Tibial nerve (tissue), 4 donors: Measurements from ENCODE around the gene PITPNM3. TPM values are rescaled to one million over a fixed set of nuclear protein-coding genes. Genes with fewer than 3 reads are reported as not detected.

ENCODE experiments used
- DNase-seq, 2 donors: peaks; one replicate each; pipeline ENCODE4 v3.0.0-alpha.2; 2019; ENCODE audit warnings: low spot score in 2 of 2
- H3K27ac ChIP-seq, 4 donors: fragments of 200-600 bp; sonication (generic) in 3 of 4; one replicate each; pipeline ENCODE4 v1.5.1; 2017 to 2019; ENCODE audit warnings: mild to moderate bottlenecking in 1 of 4
- H3K27me3 ChIP-seq, 2 donors: fragments of 200-600 bp; sonication (generic) in 1 of 2; one replicate each; pipeline versions ENCODE4 v1.5.1 to v1.6.0; 2017 to 2019
- H3K36me3 ChIP-seq, 3 donors: fragments of 200-600 bp; sonication (generic); one replicate each; pipeline ENCODE4 v1.5.1; 2018 to 2019
- H3K4me1 ChIP-seq, 4 donors: fragments of 200-600 bp; sonication (generic) in 3 of 4; one replicate each; pipeline ENCODE4 v1.5.1; 2017 to 2019
- H3K4me3 ChIP-seq, 4 donors: fragments of 200-600 bp; sonication (generic) in 3 of 4; one replicate each; pipeline ENCODE4 v1.5.1; 2017 to 2019; ENCODE audit warnings: mild to moderate bottlenecking in 1 of 4, moderate library complexity in 1 of 4
- H3K9me3 ChIP-seq, 4 donors: fragments of 200-600 bp; sonication (generic) in 3 of 4; one replicate each; pipeline ENCODE4 v1.5.1; 2017 to 2019
- EP300 ChIP-seq, 2 donors: sonication (generic); formaldehyde crosslinking; IDR thresholded peaks; one replicate each; pipeline ENCODE4 v1.6.1; 2017; ENCODE audit warnings: antibody characterized with exemption in 2 of 2, mild to moderate bottlenecking in 1 of 2
- POLR2A ChIP-seq, 2 donors: fragments of 450-650 bp; IDR thresholded peaks; one replicate each; pipeline ENCODE4 v1.6.1; 2017; ENCODE audit warnings: antibody characterized with exemption in 2 of 2, mild to moderate bottlenecking in 2 of 2, moderate library complexity in 2 of 2
- WGBS, 2 donors: methylation state at CpG; one replicate each; pipeline ENCODE4 v1.1.5; 2018; 5-methylcytosine and 5-hydroxymethylcytosine counted together
- total RNA-seq, 4 donors: library from RNA; depleted of rRNA; stranded (reverse); fragments of >200 nt; gene quantifications; one replicate each; pipeline ENCODE4 v1.1.0, GENCODE V29; 2016
- TF ChIP-seq, protein P1 (sequence below), 5 experiments: fragments of 200-600 bp in 3 of 5; fragments of 450-650 bp in 2 of 5; sonication (generic) in 3 of 5; IDR thresholded peaks; one replicate each; pipeline ENCODE4 v1.5.1; 2016 to 2019; ENCODE audit warnings: antibody characterized with exemption in 5 of 5, mild to moderate bottlenecking in 3 of 5, moderate library complexity in 2 of 5

PITPNM3 gene
- total RNA-seq, 4 donors from 2014 or later, result 0.90 to 5.2 (median 2.3) TPM

DNA sequence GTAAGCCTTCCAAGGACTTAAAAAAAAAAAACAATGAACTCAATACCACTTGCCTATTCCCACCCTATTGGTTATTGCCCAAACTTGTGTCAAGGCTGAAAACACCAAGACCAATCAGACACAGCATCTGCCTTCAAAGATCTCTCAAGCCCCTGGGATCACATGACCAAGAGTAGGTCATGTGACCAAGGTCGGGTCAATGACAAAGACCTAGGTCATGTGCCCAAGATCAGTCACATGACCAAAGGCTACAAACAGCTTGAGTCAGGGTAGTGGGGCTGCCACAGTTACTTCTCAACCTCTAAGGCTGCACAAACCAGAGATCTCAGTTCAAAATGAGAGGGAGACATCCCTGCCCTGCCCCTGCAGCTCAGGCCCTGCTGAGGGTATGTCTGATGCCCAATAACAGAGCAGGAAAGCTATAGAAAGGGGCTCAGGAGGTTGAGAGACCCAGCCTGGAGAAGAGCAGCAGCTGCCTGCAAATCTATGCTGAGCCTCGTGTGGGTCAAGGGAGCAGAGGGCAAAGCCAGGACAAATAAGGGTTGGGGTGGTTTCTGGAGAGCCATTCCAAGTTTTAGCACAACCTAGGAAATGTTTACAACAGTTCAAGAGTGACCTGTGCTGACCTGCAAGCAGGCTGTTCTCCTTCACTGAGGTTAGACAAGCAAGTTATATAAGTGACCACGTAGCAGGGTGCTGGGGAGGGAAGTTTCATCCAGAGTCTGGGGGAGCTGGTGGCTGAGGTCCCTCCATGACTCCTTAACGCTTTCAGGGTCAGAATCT lies 63.3 kb downstream of the PITPNM3 start:
- Histone ChIP-seq H3K4me1 (peaks cover 0 to 31% (median 0%) of the 10 kb centered on the region in 4 donors), H3K27ac (no peak overlapping the region)
- no peak for DNase-seq

DNA sequence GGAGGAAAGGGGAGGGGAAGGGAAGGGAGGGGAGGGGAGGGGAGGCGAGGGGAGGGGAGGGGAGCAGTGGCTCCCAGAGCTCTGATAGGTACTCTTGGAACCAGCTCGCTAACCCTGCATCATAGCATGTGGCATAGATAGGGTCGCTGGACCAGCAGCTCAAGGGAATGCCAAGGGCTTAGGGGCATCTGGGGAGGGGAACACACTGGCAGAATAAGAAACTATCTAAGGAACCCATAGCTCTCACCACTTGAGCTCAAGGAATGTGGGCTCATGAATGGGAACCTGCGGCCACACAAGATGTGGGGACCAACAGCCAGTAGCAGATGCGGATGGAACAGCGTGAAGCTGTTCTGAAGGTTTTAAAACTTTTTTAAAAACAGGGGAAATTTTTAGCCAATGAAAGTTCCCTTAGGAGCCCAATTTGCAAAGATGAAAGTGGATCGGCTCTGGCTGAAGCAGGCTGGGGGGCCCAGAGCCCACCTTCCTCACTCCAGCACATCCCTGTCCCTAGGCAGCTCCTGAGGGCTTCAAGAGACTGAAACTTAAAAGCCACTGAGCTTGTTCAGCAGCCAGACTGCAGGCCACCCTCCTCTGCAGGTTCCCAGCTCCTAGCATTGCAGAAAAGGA lies 65.2 kb downstream of the PITPNM3 start:
- Histone ChIP-seq H3K36me3 (no peaks in the 10 kb centered on the region), H3K9me3 (no peaks in the 10 kb centered on the region), H3K27me3 (peaks cover 0 to 6% of the 10 kb centered on the region in 2 donors), H3K4me1 (peaks cover 0 to 13% (median 0%) of the 10 kb centered on the region in 4 donors), H3K4me3 (no peak overlapping the region), H3K27ac (no peak overlapping the region)
- WGBS, 2 donors, result 76 to 85% methylated on average over 7 of the region's 7 CpGs
- TF ChIP-seq, protein P1, sequence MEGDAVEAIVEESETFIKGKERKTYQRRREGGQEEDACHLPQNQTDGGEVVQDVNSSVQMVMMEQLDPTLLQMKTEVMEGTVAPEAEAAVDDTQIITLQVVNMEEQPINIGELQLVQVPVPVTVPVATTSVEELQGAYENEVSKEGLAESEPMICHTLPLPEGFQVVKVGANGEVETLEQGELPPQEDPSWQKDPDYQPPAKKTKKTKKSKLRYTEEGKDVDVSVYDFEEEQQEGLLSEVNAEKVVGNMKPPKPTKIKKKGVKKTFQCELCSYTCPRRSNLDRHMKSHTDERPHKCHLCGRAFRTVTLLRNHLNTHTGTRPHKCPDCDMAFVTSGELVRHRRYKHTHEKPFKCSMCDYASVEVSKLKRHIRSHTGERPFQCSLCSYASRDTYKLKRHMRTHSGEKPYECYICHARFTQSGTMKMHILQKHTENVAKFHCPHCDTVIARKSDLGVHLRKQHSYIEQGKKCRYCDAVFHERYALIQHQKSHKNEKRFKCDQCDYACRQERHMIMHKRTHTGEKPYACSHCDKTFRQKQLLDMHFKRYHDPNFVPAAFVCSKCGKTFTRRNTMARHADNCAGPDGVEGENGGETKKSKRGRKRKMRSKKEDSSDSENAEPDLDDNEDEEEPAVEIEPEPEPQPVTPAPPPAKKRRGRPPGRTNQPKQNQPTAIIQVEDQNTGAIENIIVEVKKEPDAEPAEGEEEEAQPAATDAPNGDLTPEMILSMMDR (IDR thresholded peaks at IDR 0.05), result no peak
- TF ChIP-seq EP300 (IDR thresholded peaks at IDR 0.05) (no peak), POLR2A (IDR thresholded peaks at IDR 0.05) (no peak)
- no peak for DNase-seq

More for the DNA sequence above, 63.3 kb downstream of the PITPNM3 start:
- Histone ChIP-seq H3K9me3 (no peaks in the 10 kb centered on the region), H3K36me3 (no peaks in the 10 kb centered on the region), H3K4me3 (no peak overlapping the region), H3K27me3 (peaks cover 0 to 6% of the 10 kb centered on the region in 2 donors)
- TF ChIP-seq EP300 (IDR thresholded peaks at IDR 0.05) (no peak), POLR2A (IDR thresholded peaks at IDR 0.05) (no peak)
- TF ChIP-seq, protein P1 (IDR thresholded peaks at IDR 0.05), result no peak
- 47 to 65% methylated on average over 4 of the region's 4 CpGs for WGBS, 2 donors

DNA sequence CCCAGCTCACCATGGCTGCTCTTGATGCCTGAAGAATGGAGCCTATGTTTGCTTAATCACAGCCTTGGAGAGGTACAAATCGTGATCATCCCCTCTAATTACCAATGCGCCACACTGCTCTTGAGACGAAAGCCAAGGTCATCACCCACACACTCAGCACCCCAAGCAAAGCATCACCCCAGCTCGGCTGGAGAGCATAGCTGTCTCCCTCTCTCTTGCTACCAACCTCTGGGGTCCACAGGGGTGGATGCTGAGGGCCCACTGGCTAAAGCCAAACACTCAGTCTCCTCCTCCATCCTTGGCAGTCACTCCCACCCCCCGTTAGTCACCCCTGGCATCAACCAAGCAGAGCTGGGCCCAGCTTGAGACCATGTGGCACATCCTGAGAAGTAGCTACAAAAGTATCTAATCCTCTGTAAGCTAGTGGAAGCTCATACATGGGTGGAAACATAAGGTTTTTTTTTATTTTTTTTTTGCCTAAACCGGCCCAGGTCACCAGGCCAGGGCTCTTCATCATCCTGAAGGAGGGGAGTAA lies 67.3 kb downstream of the PITPNM3 start:
- Histone ChIP-seq H3K4me3 (no peak overlapping the region), H3K9me3 (no peaks in the 10 kb centered on the region), H3K27me3 (no peaks in the 10 kb centered on the region), H3K27ac (no peak overlapping the region), H3K4me1 (peaks cover 0 to 8% (median 0%) of the 10 kb centered on the region in 4 donors), H3K36me3 (no peaks in the 10 kb centered on the region)
- WGBS, 2 donors, result 67 to 69% methylated on average over 6 of the region's 6 CpGs
- no peak for DNase-seq
- TF ChIP-seq EP300 (IDR thresholded peaks at IDR 0.05) (no peak), POLR2A (IDR thresholded peaks at IDR 0.05) (no peak)
- TF ChIP-seq, protein P1 (IDR thresholded peaks at IDR 0.05), result no peak

DNA sequence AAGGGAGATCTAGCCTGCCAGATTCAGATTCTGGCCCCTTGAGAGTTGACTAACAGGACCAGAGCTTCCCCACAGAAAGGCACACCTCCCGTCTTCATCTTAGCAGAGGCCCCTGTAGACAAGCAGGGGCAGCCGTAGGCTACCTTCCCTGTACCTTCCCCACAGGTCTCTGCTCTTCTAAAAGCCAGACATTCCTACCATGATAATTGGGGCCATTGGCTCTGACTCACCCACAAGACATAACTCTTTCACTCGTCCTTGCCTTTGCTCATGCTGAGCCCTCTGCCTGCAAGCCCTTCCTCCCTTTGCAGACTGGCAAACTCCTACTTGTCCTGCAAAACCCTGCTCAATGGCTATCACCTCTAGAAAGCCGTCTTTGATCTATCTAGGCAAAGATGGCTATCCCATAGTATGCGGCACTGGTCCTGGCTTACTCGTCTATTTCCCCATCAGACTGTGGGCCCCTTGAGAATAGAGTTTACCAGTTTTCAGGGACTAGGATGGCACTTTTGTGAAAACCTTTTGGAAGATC lies 68.3 kb downstream of the PITPNM3 start:
- Histone ChIP-seq H3K4me1 (peaks cover 0 to 4% (median 0%) of the 10 kb centered on the region in 4 donors), H3K9me3 (no peaks in the 10 kb centered on the region), H3K27me3 (no peaks in the 10 kb centered on the region), H3K4me3 (no peak overlapping the region), H3K27ac (no peak overlapping the region), H3K36me3 (peaks cover 0 to 7% (median 0%) of the 10 kb centered on the region in 3 donors)
- WGBS, 2 donors, result 70% methylated on average over 6 of the region's 6 CpGs
- no peak for DNase-seq
- no peak for TF ChIP-seq POLR2A (IDR thresholded peaks at IDR 0.05)
- TF ChIP-seq, protein P1 (IDR thresholded peaks at IDR 0.05), result no peak
- no peak for TF ChIP-seq EP300 (IDR thresholded peaks at IDR 0.05)
